Measurements from ENCODE around the gene FYTTD1.

The FYTTD1 gene

DNA sequence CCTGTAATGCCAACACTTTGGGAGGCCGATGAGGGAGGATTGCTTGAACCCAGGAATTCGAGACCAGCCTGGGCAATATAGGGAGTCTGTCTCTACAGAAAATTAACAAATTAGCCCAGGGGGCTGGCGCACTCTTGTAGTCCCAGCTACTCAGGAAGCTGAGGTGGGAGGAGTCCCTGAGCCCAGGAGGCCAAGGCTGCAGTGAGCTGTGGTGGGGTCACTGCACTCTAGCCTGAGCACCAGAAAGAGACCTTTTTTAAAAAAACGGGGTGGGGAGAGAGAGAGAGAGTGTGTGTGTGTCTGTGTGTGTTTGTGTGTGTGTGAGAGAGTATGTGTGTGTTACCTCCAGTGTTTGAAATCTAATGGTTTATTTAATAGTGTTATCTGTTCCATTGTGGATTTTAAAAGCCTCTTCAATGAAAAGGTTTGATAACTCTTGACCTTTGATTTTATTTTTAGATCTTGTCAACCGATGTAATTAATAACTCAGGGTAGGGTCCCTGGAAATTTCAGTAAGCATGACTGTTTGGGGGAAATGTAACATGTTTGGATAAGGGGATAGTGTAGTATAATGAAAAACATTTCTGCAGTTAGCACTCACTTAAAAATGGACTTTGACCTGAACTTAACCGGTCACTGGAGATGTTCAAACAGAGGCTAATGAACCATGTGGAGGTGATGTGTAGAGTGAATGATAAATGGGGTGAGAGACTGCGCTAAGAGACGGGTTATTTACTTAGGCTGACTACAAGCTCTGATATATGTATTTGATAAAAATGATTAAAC is 71.1 kb downstream of the FYTTD1 start:
- peak overlapping the region; percentile 28 for H3K4me3 Mint-ChIP-seq
- H3K36me3 Mint-ChIP-seq (ENCODE audit: low read depth) = peaks cover 73% of the 10 kb centered on the region
- H3K27me3 Mint-ChIP-seq (ENCODE audit: low read depth, poor library complexity) = no peaks in the 10 kb centered on the region
- no peaks in the 10 kb centered on the region for H3K9me3 Mint-ChIP-seq
- H3K4me1 Mint-ChIP-seq = peaks cover 14% of the 10 kb centered on the region
- H3K27ac Mint-ChIP-seq = peak overlapping the region; percentile 55
- DNase-seq = peak; percentile 13
- TF ChIP-seq, protein P1, sequence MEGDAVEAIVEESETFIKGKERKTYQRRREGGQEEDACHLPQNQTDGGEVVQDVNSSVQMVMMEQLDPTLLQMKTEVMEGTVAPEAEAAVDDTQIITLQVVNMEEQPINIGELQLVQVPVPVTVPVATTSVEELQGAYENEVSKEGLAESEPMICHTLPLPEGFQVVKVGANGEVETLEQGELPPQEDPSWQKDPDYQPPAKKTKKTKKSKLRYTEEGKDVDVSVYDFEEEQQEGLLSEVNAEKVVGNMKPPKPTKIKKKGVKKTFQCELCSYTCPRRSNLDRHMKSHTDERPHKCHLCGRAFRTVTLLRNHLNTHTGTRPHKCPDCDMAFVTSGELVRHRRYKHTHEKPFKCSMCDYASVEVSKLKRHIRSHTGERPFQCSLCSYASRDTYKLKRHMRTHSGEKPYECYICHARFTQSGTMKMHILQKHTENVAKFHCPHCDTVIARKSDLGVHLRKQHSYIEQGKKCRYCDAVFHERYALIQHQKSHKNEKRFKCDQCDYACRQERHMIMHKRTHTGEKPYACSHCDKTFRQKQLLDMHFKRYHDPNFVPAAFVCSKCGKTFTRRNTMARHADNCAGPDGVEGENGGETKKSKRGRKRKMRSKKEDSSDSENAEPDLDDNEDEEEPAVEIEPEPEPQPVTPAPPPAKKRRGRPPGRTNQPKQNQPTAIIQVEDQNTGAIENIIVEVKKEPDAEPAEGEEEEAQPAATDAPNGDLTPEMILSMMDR (IDR thresholded peaks at IDR 0.05) = no peak

DNA sequence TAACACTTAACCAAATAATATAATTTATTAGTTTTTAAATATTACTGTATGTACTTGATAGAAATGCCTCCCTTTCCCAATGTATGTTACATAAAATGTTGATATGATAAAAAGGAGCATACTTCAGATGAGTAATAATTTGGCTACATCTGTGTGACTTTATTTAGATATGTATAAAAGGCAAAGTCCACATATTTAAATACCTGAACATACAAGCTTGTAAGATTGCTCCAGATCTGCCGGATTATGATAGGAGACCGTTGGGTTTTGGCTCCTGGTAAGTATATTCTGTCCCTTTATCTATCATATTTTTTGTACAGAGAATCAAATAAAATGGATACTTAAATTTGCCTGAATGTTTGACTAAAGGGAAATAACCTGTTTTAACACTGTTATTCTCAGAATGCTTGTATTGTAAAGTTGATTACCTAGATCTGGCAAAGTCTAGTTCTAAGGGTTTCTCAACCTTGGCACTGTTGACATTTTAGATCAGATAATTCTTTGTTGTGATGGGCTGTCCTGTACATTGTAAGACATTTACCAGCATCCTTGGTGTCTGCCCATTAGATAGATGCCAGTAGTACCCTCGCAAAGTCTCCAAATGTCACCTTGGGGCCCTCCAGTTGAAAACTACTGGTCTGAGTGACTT is 79.8 kb downstream of the FYTTD1 start:
- Mint-ChIP-seq H3K27me3 (ENCODE audit: low read depth, poor library complexity) (no peaks in the 10 kb centered on the region), H3K9me3 (no peaks in the 10 kb centered on the region), H3K36me3 (ENCODE audit: low read depth) (peaks cover 68% of the 10 kb centered on the region), H3K27ac (no peak overlapping the region), H3K4me1 (no peaks in the 10 kb centered on the region), H3K4me3 (no peak overlapping the region)
- TF ChIP-seq, protein P1 (IDR thresholded peaks at IDR 0.05) = no peak
- no peak for DNase-seq

DNA sequence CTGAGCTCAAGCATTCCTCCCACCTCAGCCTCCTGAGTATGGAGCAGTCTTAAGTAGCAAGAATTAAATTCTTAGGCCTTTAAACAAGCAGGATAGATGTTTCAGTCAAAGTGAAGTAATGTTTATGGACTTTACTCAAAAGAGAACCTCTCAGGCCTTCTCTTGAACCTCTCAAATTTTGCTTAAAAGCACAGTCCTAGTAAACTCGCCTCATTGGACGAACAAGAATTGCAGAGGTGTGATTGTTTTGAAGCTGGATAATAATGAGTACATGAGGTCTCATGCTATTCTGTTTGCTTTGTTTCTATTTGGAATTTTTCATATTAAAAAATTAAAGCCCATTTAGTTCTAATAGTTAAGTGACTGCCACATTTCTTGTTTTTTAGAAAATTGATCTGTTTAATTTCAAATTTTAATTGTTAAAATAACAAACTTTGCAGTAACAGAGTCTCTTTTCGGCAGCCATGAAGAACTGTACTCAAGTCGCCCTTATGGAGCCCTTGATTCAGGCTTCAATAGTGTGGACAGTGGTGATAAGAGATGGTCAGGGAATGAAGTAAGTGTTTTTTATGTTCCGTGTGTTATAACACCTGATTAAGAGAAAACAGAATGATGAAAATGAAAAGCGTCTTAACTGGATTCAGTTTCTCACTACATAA is 80.8 kb downstream of the FYTTD1 start:
- Mint-ChIP-seq H3K4me1 (no peaks in the 10 kb centered on the region), H3K27ac (no peak overlapping the region), H3K27me3 (ENCODE audit: low read depth, poor library complexity) (no peaks in the 10 kb centered on the region), H3K4me3 (no peak overlapping the region), H3K36me3 (ENCODE audit: low read depth) (peaks cover 64% of the 10 kb centered on the region), H3K9me3 (no peaks in the 10 kb centered on the region)
- DNase-seq = no peak
- TF ChIP-seq, protein P1 (IDR thresholded peaks at IDR 0.05) = no peak

DNA sequence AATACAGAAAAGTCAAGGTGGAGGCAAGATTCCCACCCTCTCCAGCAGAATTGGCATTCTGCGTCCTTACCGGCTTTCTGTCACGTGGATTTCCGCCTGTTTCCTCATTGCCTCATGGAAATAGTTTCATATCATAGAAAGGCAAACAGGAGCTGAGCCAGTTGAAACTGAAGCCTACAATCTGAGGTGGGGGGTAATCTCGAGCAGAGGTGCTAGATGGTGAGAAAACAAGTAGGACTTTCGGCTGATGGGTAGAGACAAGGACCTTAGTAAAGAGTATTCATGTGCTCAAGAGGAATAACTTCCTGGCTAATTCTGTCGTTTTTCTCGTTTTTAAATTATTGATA is 81.3 kb downstream of the FYTTD1 start:
- Mint-ChIP-seq H3K27me3 (ENCODE audit: low read depth, poor library complexity) (no peaks in the 10 kb centered on the region), H3K9me3 (no peaks in the 10 kb centered on the region), H3K4me3 (no peak overlapping the region), H3K4me1 (no peaks in the 10 kb centered on the region), H3K27ac (peak overlapping the region; percentile 29), H3K36me3 (ENCODE audit: low read depth) (peaks cover 65% of the 10 kb centered on the region)
- DNase-seq = no peak
- TF ChIP-seq, protein P1 (IDR thresholded peaks at IDR 0.05) = no peak

DNA sequence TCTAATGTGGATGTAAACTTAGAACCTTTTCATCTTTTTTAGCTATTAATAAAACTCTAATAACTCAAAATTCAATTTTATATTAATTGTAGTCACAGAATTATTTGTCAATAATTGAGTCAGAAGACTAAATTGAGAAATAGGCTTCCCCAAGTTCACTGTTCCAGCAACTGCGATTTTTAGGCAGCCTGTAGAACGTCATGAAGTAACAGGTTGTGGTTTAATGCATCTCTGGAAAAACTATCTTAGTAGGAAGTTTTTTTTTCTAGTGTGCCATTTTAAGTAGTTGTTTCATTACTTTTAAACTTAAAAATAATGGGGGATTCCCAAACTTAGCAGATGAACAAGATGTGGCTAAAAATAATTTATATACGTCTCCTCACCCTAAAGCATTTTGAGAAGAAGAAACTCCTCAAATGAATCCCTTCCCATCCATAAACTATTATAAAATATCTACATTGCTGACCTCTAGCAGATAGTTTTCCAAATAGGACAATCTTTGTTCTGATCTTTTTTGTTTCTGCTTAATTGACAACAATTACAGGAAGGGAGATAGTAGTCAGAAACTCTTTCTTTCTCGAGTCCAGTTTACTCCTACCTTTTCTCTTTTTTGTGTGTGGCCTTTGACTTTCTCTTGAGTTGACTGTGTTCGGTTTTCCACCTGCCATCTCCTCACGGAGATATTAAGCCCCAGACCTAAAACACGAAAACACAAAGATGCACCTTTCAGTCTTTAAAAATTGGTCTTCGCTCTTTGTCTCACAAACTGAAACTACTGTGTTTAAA is 84.4 kb downstream of the FYTTD1 start:
- TF ChIP-seq, protein P1 (IDR thresholded peaks at IDR 0.05) = no peak
- H3K36me3 Mint-ChIP-seq (ENCODE audit: low read depth) = peaks cover 60% of the 10 kb centered on the region

More for the DNA sequence above, 84.4 kb downstream of the FYTTD1 start:
- Mint-ChIP-seq H3K9me3 (no peaks in the 10 kb centered on the region), H3K27ac (peak overlapping the region; percentile 43), H3K27me3 (ENCODE audit: low read depth, poor library complexity) (no peaks in the 10 kb centered on the region), H3K4me1 (no peaks in the 10 kb centered on the region), H3K4me3 (no peak overlapping the region)
- no peak for DNase-seq
